Hair follicular keratinocyte (primary cell): Measurements from ENCODE around the gene CFAP65. TPM values are rescaled to one million over a fixed set of nuclear protein-coding genes. Genes with fewer than 3 reads are reported as not detected.

ENCODE experiments used
- total RNA-seq: library from RNA; depleted of rRNA; stranded (reverse); fragments of >200 nt; gene quantifications from 2 replicates; pipeline ENCODE4 v1.2.3, GENCODE V29; 2015

CFAP65 gene, protein sequence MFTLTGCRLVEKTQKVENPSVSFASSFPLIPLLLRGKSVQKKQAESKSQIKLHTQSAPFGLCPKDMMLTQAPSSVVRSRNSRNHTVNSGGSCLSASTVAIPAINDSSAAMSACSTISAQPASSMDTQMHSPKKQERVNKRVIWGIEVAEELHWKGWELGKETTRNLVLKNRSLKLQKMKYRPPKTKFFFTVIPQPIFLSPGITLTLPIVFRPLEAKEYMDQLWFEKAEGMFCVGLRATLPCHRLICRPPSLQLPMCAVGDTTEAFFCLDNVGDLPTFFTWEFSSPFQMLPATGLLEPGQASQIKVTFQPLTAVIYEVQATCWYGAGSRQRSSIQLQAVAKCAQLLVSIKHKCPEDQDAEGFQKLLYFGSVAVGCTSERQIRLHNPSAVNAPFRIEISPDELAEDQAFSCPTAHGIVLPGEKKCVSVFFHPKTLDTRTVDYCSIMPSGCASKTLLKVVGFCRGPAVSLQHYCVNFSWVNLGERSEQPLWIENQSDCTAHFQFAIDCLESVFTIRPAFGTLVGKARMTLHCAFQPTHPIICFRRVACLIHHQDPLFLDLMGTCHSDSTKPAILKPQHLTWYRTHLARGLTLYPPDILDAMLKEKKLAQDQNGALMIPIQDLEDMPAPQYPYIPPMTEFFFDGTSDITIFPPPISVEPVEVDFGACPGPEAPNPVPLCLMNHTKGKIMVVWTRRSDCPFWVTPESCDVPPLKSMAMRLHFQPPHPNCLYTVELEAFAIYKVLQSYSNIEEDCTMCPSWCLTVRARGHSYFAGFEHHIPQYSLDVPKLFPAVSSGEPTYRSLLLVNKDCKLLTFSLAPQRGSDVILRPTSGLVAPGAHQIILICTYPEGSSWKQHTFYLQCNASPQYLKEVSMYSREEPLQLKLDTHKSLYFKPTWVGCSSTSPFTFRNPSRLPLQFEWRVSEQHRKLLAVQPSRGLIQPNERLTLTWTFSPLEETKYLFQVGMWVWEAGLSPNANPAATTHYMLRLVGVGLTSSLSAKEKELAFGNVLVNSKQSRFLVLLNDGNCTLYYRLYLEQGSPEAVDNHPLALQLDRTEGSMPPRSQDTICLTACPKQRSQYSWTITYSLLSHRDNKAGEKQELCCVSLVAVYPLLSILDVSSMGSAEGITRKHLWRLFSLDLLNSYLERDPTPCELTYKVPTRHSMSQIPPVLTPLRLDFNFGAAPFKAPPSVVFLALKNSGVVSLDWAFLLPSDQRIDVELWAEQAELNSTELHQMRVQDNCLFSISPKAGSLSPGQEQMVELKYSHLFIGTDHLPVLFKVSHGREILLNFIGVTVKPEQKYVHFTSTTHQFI (N-terminal part only)
- not detected in 2 replicates for total RNA-seq

DNA sequence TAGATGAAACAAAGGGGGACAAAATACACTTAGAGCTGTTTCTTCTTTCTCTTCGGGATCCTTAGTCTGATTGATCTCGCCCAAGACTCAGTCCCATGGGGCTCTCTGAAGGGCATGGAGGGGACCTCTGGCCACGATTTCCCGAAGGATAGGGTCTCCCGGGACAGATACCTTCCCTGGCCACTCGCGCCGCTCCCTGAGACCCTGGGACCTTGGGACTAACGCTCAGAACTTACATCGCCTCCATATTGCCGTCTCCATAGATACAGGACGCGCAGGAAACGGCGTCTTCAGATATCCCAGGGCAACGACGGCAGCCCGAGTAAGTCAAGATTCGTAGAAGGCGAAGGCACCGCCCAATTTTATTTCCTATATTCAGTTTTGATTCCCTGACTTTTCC is at the start of gene CFAP65:
Gene CFAP65, minus strand, starts transcription at position 265 of the 400 bp plus-strand sequence. CDS start 2,468 bp downstream, outside the sequence.

DNA sequence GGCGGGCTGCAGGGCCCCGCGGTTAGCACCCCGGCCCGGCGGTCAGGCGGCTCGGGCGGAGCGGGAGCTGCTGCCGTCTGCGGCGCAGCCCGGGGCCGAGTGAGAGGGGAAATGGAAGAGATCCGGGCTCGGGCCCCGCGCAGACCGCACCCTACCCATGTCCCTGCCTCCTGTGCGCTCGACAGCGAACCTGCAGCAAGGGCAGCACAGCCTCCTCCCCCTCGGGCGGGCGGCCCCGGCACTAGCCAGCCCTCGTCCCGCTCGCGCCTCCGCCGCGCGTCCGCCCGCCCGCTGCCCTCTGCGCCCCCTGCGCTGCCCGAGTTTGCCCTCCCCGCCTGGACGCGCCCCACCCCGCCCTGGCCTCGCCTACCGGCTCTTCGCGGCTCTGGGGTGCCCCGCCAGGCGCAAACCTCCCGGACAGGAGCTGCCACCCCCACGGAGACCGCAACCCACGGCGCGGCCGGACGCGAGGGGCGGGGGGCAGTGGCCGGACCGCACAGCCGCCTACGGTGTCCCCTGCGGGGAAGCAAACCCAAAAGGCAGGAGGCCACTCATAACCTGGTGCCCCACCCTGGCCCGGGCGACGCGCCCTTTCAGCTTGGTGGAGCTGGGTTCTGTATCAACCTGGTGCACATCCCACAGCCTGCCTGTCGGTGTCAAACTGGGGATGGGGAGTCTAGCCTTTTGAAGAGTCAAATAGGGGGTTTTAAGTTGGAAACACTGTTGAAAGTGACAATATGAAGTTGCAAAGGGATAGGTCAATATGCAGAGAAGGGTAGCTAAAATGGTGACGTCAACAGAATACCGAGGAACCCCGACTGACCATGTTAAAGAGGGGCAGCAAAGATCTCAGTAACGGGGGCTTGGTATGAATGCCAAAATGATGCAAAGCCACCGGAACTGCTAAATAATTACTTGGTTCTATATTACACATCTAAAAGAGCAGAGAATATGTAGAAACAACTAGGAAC is 19.8 kb upstream of the CFAP65 start, which contains the start of gene IHH:
Gene IHH, minus strand, starts transcription at position 101 of the 971 bp plus-strand sequence. CDS start 454 bp downstream, outside the sequence.

DNA sequence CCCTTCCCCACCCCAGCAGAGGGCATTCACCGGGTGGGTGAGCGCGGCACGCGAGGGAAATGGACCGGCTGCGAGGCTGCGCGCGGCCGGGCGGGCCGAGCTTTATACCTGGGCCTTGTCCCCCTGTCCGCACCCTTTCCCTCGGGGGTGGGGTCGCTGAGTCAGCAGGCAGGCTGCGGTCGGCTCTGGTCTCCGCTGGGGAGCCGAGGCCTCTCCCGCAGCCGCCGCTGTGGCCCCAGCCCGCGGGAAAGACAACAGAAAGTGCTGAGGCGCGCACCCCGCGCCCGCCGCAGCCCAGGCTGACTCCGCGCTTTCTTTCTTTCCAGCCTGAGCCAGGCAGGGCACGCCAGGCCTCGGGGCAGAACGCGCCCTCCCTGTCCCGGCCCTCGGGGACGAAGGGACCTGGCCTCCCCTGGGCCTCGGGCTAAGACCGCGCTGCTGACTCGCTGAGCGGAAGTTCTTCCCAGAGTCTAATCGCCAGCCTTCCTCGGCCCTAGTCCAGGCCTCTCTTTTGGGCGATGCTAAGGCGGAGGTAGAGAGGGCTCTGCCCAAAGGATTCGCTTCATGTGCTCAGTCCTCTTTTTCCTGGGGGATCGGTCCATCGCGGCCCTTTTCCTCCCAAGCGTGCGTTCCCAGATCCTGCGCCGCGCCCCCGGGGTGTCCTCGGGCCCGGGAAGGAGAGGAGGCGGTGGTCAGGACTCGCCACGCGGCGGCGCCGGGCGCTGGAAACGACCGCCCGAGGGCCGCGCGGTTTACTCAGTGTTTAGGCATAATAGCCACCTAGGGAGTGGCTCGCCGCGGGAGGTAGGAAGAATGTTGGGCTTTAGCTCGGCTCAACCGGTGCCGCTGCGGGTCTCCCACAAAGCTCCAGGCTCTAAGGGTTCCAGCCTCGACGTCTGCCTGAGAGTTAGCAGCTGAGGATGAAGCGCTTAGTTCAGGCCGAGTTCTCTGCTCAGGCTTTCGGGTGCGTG is 47.7 kb downstream of the CFAP65 start, which contains the start of gene CRYBA2:
Gene CRYBA2, minus strand, starts transcription at position 78 of the 971 bp plus-strand sequence. CDS start 246 bp downstream, outside the sequence.

DNA sequence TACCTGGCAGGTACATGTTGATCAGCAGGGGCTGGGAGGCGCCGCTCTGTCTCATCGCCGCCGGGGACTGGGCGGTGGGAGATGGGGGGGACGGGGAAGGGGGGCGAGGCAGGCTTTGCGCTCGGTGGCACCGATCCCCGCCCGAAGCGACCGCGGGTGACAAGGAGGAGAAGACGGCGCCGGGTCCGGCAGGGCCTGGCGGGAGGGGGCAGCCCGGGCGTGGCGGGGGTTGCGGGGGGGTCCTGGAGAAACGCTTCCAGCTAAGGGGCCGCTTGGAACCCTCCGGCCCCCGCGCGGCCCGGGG is 56.3 kb downstream of the CFAP65 start, which contains the start of gene FEV:
Gene FEV, minus strand, starts transcription at position 164 of the 304 bp plus-strand sequence. Its CDS starts 109 bp downstream, at position 55.

DNA sequence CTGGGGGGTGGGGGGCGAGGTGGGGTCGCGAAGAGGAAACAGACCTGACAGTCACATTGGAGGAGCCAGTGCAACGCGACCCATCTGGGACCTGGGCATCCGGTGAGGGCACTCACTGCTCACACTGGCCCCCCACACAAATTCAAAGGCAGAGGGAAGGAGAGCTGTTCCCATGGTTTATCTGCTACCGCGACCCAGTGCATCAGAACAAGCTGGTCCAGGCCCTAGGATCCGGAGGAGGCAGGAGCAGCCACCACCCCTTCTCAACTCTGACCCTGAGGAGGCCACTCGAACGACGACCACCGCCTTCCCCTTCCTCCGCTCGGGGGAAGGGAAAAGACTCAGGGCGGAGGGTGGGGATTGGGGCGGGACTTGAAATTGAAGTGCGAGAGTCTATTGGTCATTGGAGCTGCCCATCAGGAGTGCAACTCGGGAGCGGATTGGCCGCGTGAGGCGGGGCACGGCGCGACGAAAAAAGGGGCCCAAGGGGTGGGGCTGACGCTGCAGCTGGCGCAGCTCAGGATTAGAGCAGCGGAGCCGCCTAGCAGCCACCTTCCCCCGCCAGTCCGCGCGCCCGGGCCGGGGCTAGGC is 82.1 kb downstream of the CFAP65 start, which contains the start of gene CDK5R2:
Gene CDK5R2, plus strand, starts transcription at position 526 of the 591 bp plus-strand sequence. CDS start 155 bp downstream, outside the sequence.

Other genes with a start within 250 kb of the CFAP65 start
- gene PRKAG3, start 209.7 kb downstream of the CFAP65 start, total RNA-seq = not detected in 2 replicates
- 0.16 TPM in 1 of 2 replicates, not detected in the other for gene WNT6, start 181.7 kb downstream of the CFAP65 start, total RNA-seq
- gene WNT10A, start 160.7 kb downstream of the CFAP65 start, total RNA-seq = 1.1 and 4.2 TPM in 2 replicates
- gene CDK5R2, start 81.8 kb downstream of the CFAP65 start, total RNA-seq = 0.55 TPM in 1 of 2 replicates, not detected in the other
- gene FEV, start 56.3 kb downstream of the CFAP65 start, total RNA-seq = not detected in 2 replicates
- not detected in 2 replicates for gene CRYBA2, start 48.1 kb downstream of the CFAP65 start, total RNA-seq
- not detected in 2 replicates for gene IHH, start 19.4 kb upstream of the CFAP65 start, total RNA-seq
- 7.3 and 12.3 TPM in 2 replicates for gene NHEJ1, start 119.3 kb upstream of the CFAP65 start, total RNA-seq
- gene SLC23A3, start 128.5 kb upstream of the CFAP65 start, total RNA-seq = 0.11 and 0.39 TPM in 2 replicates
- 40.1 and 43.7 TPM in 2 replicates for gene CNPPD1, start 135.4 kb upstream of the CFAP65 start, total RNA-seq
- gene RETREG2, start 136.8 kb upstream of the CFAP65 start, total RNA-seq = 44.2 and 46.0 TPM in 2 replicates
- 38.2 and 42.1 TPM in 2 replicates for gene ZFAND2B, start 165.3 kb upstream of the CFAP65 start, total RNA-seq
- 9.5 and 15.1 TPM in 2 replicates for gene ABCB6, start 177.4 kb upstream of the CFAP65 start, total RNA-seq
- gene ATG9A, start 188.1 kb upstream of the CFAP65 start, total RNA-seq = 36.9 and 40.2 TPM in 2 replicates
- gene ANKZF1, start 188.3 kb upstream of the CFAP65 start, total RNA-seq = 23.5 and 27.4 TPM in 2 replicates
- 8.0 and 10.2 TPM in 2 replicates for gene GLB1L, start 203.9 kb upstream of the CFAP65 start, total RNA-seq
- 13.7 and 38.1 TPM in 2 replicates for gene STK16, start 204.0 kb upstream of the CFAP65 start, total RNA-seq
- not detected in 2 replicates for gene TUBA4B, start 211.7 kb upstream of the CFAP65 start, total RNA-seq
- gene TUBA4A, start 212.4 kb upstream of the CFAP65 start, total RNA-seq = 253 and 330 TPM in 2 replicates
- 21.4 and 25.8 TPM in 2 replicates for gene DNAJB2, start 237.8 kb upstream of the CFAP65 start, total RNA-seq